Tibial artery (tissue), 4 donors: ENCODE results near the gene AP2A2.
"Not testable (repeated sequence)": the region's sequence is repeated elsewhere in the genome, so short reads cannot be mapped to it uniquely, and the experiment has no call there.

Experiments used
- DNase-seq, 2 donors: peaks; one replicate each; pipeline ENCODE4 v3.0.0-alpha.2; 2019
- H3K27ac ChIP-seq, 2 donors: fragments of 200-600 bp; sonication (generic) in 1 of 2; 1 replicate in 1 of 2; 2 replicates in 1 of 2; pipeline ENCODE4 v1.5.1; 2018 to 2019; ENCODE audit warnings: mild to moderate bottlenecking in 1 of 2
- H3K27me3 ChIP-seq, 2 donors: fragments of 200-600 bp; sonication (generic) in 1 of 2; one replicate each; pipeline versions ENCODE4 v1.5.1 to v1.6.0; 2016 to 2019
- H3K36me3 ChIP-seq, 3 donors: fragments of 200-600 bp; sonication (generic) in 2 of 3; one replicate each; pipeline ENCODE4 v1.5.1; 2016 to 2019; ENCODE audit warnings: mild to moderate bottlenecking in 2 of 3
- H3K4me1 ChIP-seq, 4 donors: fragments of 200-600 bp; sonication (generic) in 2 of 4; 1 replicate in 3 of 4; 2 replicates in 1 of 4; pipeline ENCODE4 v1.5.1; 2016 to 2019
- H3K4me3 ChIP-seq, 2 donors: fragments of 200-600 bp; sonication (generic) in 1 of 2; 1 replicate in 1 of 2; 2 replicates in 1 of 2; pipeline ENCODE4 v1.5.1; 2018 to 2019; ENCODE audit warnings: mild to moderate bottlenecking in 2 of 2
- H3K9me3 ChIP-seq, 3 donors: fragments of 200-600 bp; sonication (generic) in 1 of 3; one replicate each; pipeline ENCODE4 v1.5.1; 2016 to 2019
- intact Hi-C: fragments of 100-400 bp; cut with DNase I; formaldehyde crosslinking; loops from one replicate; pipeline ENCODE4 v1.15.0; 2023; ENCODE audit warnings: low total_unique reads
- TF ChIP-seq, protein P1 (sequence below), 2 experiments: fragments of 200-600 bp in 1 of 2; fragments of 450-650 bp in 1 of 2; IDR thresholded peaks; one replicate each; pipeline ENCODE4 v1.5.1; 2017 to 2019; ENCODE audit warnings: antibody characterized with exemption in 2 of 2, mild to moderate bottlenecking in 1 of 2, moderate library complexity in 1 of 2

AP2A2 gene

DNA sequence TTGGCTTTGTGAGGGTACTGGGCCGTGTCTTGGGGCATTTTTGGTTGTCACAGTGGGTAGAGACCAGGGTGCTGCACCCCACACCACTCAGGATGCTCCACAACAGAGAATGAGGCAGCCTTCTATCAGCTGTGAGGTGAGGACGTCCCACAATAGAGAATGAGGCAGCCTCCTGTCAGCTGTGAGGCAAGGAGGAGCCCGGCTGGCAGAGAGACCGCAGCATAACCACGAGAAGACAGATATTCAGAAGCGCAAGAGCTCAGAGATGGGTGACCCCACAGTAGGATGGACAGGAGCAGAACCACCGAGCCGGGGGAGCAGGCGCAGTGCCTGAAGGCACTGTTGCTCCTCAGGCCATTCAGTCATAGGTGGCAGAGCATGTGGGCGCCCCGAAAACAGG, 47.6 kb downstream of the AP2A2 start:
- TF ChIP-seq, protein P1, sequence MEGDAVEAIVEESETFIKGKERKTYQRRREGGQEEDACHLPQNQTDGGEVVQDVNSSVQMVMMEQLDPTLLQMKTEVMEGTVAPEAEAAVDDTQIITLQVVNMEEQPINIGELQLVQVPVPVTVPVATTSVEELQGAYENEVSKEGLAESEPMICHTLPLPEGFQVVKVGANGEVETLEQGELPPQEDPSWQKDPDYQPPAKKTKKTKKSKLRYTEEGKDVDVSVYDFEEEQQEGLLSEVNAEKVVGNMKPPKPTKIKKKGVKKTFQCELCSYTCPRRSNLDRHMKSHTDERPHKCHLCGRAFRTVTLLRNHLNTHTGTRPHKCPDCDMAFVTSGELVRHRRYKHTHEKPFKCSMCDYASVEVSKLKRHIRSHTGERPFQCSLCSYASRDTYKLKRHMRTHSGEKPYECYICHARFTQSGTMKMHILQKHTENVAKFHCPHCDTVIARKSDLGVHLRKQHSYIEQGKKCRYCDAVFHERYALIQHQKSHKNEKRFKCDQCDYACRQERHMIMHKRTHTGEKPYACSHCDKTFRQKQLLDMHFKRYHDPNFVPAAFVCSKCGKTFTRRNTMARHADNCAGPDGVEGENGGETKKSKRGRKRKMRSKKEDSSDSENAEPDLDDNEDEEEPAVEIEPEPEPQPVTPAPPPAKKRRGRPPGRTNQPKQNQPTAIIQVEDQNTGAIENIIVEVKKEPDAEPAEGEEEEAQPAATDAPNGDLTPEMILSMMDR (IDR thresholded peaks at IDR 0.05): no peak
- DNase-seq: no peak
- no peaks in the 10 kb centered on the region for H3K9me3 ChIP-seq
- H3K36me3 ChIP-seq: peaks cover 52 to 80% (median 78%) of the 10 kb centered on the region in 3 donors
- H3K4me1 ChIP-seq: peaks cover 0 to 12% (median 0%) of the 10 kb centered on the region in 4 donors
- H3K4me3 ChIP-seq: no peak overlapping the region
- H3K27me3 ChIP-seq: no peaks in the 10 kb centered on the region
- H3K27ac ChIP-seq: no peak overlapping the region
- intact Hi-C loops: no loop called here

DNA sequence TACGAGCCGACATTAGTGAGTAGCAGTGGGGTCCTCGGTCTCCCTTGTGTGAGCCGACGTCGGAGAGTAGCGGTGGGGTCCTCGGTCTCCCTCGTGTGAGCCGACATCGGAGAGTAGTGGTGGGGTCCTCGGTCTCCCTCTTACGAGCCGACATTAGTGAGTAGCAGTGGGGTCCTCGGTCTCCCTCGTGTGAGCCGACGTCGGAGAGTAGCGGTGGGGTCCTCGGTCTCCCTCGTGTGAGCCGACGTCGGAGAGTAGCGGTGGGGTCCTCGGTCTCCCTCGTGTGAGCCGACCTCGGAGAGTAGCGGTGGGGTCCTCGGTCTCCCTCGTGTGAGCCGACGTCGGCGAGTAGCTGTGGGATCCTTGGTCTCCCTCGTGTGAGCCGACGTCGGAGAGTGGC, 49.7 kb downstream of the AP2A2 start:
- intact Hi-C loops, H3K27ac ChIP-seq, H3K4me1 ChIP-seq, DNase-seq, H3K27me3 ChIP-seq, H3K4me3 ChIP-seq, H3K9me3 ChIP-seq: not testable (repeated sequence)
- peaks cover 50 to 87% (median 81%) of the 10 kb centered on the region in 3 donors for H3K36me3 ChIP-seq

DNA sequence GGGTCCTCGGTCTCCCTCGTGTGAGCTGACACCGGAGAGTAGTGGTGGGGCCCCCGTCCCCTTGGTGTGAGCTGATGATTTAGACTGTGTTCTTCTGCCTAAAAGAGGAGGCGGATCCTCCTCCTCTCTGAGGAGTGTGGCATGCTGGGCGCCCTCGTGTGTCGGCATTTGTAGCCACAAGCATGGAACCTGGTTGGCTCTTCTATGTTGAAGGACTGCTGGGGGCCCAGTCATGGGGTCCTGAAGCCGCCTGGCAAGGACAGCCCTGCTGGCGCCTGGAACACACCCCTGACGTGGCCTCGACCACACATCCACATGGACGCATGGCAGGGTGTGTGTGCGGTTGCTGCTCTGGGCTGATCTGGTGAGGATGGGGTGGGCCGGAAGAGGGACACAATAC, 50.2 kb downstream of the AP2A2 start:
- TF ChIP-seq, protein P1 (IDR thresholded peaks at IDR 0.05): no peak
- intact Hi-C loops: no loop called here
- Histone ChIP-seq H3K9me3 (no peaks in the 10 kb centered on the region), H3K27ac (no peak overlapping the region), H3K4me1 (peaks cover 0 to 10% (median 2%) of the 10 kb centered on the region in 4 donors), H3K4me3 (no peak overlapping the region), H3K36me3 (peaks cover 46 to 87% (median 76%) of the 10 kb centered on the region in 3 donors), H3K27me3 (no peaks in the 10 kb centered on the region)
- DNase-seq: no peak

DNA sequence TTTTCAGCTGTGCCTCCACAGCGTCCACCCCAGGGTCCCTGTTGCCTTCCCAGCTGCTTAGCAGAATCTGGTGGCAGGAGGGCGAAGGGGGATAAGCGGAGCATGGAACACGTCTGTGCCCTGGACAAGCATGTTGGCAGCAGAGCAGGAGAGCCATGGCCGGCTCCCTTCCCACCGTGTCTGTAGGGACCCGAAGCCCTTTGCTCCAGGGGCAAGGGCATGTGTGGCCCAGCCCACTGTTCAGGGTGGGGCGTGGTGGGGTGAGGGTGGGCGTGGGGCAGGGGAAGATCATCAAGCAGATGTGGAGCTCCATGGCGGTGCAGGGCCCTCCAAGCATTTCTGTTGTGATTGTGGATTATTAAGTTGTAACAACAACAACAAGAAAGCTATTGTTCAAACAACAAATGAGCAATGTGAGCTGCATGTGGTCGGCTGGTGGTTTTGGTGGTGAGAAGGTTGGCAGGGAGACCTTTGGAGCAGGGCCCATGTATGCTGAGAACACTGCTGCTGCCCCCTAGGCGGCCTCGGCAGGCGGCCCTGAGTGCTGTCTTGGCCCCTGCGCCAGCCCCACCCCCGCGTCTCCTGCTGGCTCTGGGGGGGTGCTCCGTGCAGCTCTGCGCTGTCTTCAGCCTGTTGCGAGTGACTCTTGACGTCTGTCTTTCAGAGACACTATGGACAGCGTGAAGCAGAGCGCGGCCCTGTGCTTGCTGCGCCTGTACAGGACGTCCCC, 50.9 kb downstream of the AP2A2 start:
- H3K4me1 ChIP-seq: peaks cover 0 to 17% (median 5%) of the 10 kb centered on the region in 4 donors
- H3K4me3 ChIP-seq: no peak overlapping the region
- TF ChIP-seq, protein P1 (IDR thresholded peaks at IDR 0.05): no peak
- no peak overlapping the region for H3K27ac ChIP-seq
- no peak for DNase-seq
- peaks cover 46 to 91% (median 77%) of the 10 kb centered on the region in 3 donors for H3K36me3 ChIP-seq
- intact Hi-C loops: no loop called here
- H3K27me3 ChIP-seq: no peaks in the 10 kb centered on the region
- no peaks in the 10 kb centered on the region for H3K9me3 ChIP-seq

DNA sequence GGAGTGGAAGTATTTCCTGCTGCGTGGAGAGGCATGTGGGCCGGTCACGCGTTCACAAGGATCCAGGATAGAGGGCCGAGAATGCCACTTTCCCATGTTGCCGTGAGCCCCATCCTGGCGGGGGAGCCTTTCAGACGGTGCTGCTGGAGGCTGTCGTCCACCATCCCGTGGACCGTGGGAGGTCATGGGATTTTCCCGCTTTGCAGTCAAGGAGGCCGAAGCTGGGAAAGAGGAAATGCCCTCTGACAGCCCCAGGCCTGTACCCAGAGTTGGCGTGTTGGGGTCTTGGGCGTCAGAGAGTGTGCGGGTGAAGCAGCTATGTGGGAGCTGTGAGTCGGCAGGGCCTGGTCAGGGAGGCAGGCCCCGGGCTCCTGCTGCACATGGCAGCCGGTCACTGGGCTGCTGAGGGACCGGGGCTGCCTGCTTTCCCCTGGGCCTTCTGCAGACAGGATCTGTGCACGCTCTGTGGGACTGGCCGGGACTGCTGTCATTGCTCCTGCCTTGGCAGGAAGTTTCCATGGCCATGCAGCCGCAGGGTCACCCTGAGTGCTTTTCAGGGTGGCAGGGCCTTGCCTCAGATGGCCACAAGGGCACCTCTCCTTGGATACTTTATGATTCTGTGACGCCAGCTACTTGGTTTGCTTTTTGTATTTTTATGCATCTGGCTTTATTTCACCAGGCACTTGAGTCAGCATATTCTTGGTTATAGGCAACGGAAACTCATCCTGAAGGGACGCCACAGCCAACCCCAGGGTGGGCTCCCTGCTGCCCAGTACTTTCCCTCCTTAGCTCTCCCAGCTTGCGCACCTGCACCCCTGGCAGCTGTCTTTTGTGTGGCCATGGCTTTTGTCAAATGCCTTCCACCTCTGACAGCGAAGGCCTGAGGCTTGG, 52.4 kb downstream of the AP2A2 start:
- no peak for DNase-seq
- H3K27ac ChIP-seq: no peak overlapping the region
- H3K4me3 ChIP-seq: no peak overlapping the region
- intact Hi-C loops: no loop called here
- TF ChIP-seq, protein P1 (IDR thresholded peaks at IDR 0.05): no peak
- no peaks in the 10 kb centered on the region for H3K9me3 ChIP-seq
- peaks cover 31 to 83% (median 68%) of the 10 kb centered on the region in 3 donors for H3K36me3 ChIP-seq
- H3K27me3 ChIP-seq: no peaks in the 10 kb centered on the region
- H3K4me1 ChIP-seq: peaks cover 0 to 18% (median 5%) of the 10 kb centered on the region in 4 donors

DNA sequence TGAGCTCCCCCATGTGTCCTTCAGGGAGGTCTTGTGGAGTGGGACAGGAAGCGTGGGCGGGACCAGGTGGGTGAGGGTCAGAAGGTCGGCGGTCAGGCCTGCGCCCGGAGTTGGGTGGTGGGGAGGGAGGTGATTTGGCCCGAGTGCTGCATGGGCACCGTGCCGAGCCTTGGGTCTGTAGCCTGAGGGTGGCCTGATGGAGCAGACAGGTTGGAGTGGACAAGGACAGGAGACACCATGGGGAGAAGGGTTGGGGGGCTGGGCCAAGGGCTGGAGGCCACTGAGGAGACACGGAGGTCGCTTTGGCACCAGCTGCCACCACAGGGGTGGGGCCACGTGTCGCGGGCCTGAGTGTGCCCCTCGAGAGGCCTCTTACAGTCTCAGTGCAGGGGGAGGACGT, 53.1 kb downstream of the AP2A2 start:
- Histone ChIP-seq H3K27me3 (no peaks in the 10 kb centered on the region), H3K9me3 (no peaks in the 10 kb centered on the region), H3K4me3 (no peak overlapping the region), H3K4me1 (peaks cover 0 to 18% (median 5%) of the 10 kb centered on the region in 4 donors), H3K36me3 (peaks cover 24 to 78% (median 64%) of the 10 kb centered on the region in 3 donors), H3K27ac (no peak overlapping the region)
- DNase-seq: no peak
- TF ChIP-seq, protein P1 (IDR thresholded peaks at IDR 0.05): no peak
- intact Hi-C loops: no loop called here
